H9 (cell line): ENCODE results near the gene PTPRJ. TPM values are rescaled to one million over a fixed set of nuclear protein-coding genes. Genes with fewer than 3 reads are reported as not detected.

ENCODE experiments used
- DNase-seq: peaks from one replicate; pipeline ENCODE4 v3.0.0-alpha.2; 2017
- H2AFZ ChIP-seq: one replicate; pipeline ENCODE4 v1.6.1; 2013; ENCODE audit warnings: mild to moderate bottlenecking, low read length, control low read depth, moderate library complexity
- H2AK5ac ChIP-seq: 2 replicates; pipeline ENCODE4 v1.6.1; 2013; ENCODE audit warnings: low read length, control low read depth, mixed read lengths; ENCODE audit not compliant: insufficient read length
- H2BK120ac ChIP-seq: one replicate; pipeline ENCODE4 v1.6.1; 2013; ENCODE audit warnings: low read depth, mild to moderate bottlenecking, low read length, control low read depth, inconsistent platforms; ENCODE audit not compliant: poor library complexity, severe bottlenecking
- H2BK12ac ChIP-seq: 2 replicates; pipeline ENCODE4 v1.6.1; 2013; ENCODE audit warnings: low read length, control low read depth, mixed read lengths, low read depth; ENCODE audit not compliant: insufficient read length
- H2BK15ac ChIP-seq: 2 replicates; pipeline ENCODE4 v1.6.1; 2013; ENCODE audit warnings: low read depth, low read length, control low read depth
- H2BK20ac ChIP-seq: one replicate; pipeline ENCODE4 v1.6.1; 2013; ENCODE audit warnings: low read depth, mild to moderate bottlenecking, low read length, control low read depth, inconsistent platforms; ENCODE audit not compliant: poor library complexity, severe bottlenecking
- H2BK5ac ChIP-seq: 2 replicates; pipeline ENCODE4 v1.6.1; 2013; ENCODE audit warnings: low read length, control low read depth, mixed read lengths; ENCODE audit not compliant: insufficient read length
- H3K14ac ChIP-seq: 2 replicates; pipeline ENCODE4 v1.6.1; 2013; ENCODE audit warnings: low read length, control low read depth; ENCODE audit not compliant: insufficient read depth
- H3K18ac ChIP-seq: 2 replicates; pipeline ENCODE4 v1.6.1; 2013; ENCODE audit warnings: low read depth, mild to moderate bottlenecking, mixed read lengths, low read length, control low read depth; ENCODE audit not compliant: insufficient read length
- H3K23ac ChIP-seq: 2 replicates; pipeline ENCODE4 v1.6.1; 2013; ENCODE audit warnings: low read length, control low read depth, mixed read lengths, low read depth; ENCODE audit not compliant: insufficient read length
- H3K23me2 ChIP-seq: 2 replicates; pipeline ENCODE4 v1.6.1; 2013; ENCODE audit warnings: low read depth, mild to moderate bottlenecking, mixed read lengths, low read length, control low read depth; ENCODE audit not compliant: insufficient read length, poor library complexity, severe bottlenecking
- H3K27ac ChIP-seq: 2 replicates; pipeline ENCODE4 v1.5.1; 2013; ENCODE audit warnings: low read length, control low read depth, mixed read lengths, low read depth; ENCODE audit not compliant: insufficient read length
- H3K27me3 ChIP-seq: 2 replicates; pipeline ENCODE4 v1.6.1; 2013; ENCODE audit warnings: low read length, control low read depth, inconsistent platforms; ENCODE audit not compliant: insufficient read depth
- H3K4ac ChIP-seq: 2 replicates; pipeline ENCODE4 v1.6.1; 2013; ENCODE audit warnings: low read depth, mild to moderate bottlenecking, control low read depth, inconsistent platforms, low read length, moderate library complexity
- H3K4me1 ChIP-seq: 2 replicates; pipeline ENCODE4 v1.6.1; 2013; ENCODE audit warnings: low read length, control low read depth, inconsistent platforms; ENCODE audit not compliant: insufficient read depth
- H3K4me2 ChIP-seq: 2 replicates; pipeline ENCODE4 v1.6.1; 2013; ENCODE audit warnings: low read length, control low read depth, mixed read lengths; ENCODE audit not compliant: insufficient read length, insufficient read depth
- H3K56ac ChIP-seq: 2 replicates; pipeline ENCODE4 v1.6.1; 2013; ENCODE audit warnings: low read depth, mild to moderate bottlenecking, mixed read lengths, low read length, control low read depth; ENCODE audit not compliant: insufficient read length
- H3K79me1 ChIP-seq: 2 replicates; pipeline ENCODE4 v1.6.1; 2013; ENCODE audit warnings: low read depth, mild to moderate bottlenecking, moderate library complexity, low read length, control low read depth, inconsistent platforms; ENCODE audit not compliant: insufficient read depth, poor library complexity, severe bottlenecking
- H3K79me2 ChIP-seq: 2 replicates; pipeline ENCODE4 v1.6.1; 2013; ENCODE audit warnings: low read length, control low read depth, inconsistent platforms; ENCODE audit not compliant: insufficient read depth
- H3K9ac ChIP-seq: 2 replicates; pipeline ENCODE4 v1.6.1; 2013; ENCODE audit warnings: low read length, control low read depth, mixed read lengths; ENCODE audit not compliant: insufficient read length; ENCODE audit errors: extremely low read depth
- H3K9me3 ChIP-seq: one replicate; pipeline ENCODE4 v1.6.1; 2013; ENCODE audit warnings: low read depth, low read length, inconsistent platforms; ENCODE audit not compliant: control insufficient read depth
- H3T11ph ChIP-seq: one replicate; pipeline ENCODE4 v1.6.1; 2013; ENCODE audit warnings: mild to moderate bottlenecking, low read length, control low read depth, inconsistent platforms
- H4K20me1 ChIP-seq: one replicate; pipeline ENCODE4 v1.6.1; 2013; ENCODE audit not compliant: control insufficient read depth, insufficient read length, insufficient read depth
- H4K5ac ChIP-seq: 2 replicates; pipeline ENCODE4 v1.6.1; 2013; ENCODE audit warnings: low read depth, mild to moderate bottlenecking, mixed read lengths, low read length, control low read depth; ENCODE audit not compliant: insufficient read length
- H4K8ac ChIP-seq: replicated peaks from 2 replicates; pipeline ENCODE4 v1.6.1; 2013; ENCODE audit warnings: low read length, control low read depth, mixed read lengths, low read depth; ENCODE audit not compliant: insufficient read length
- H4K91ac ChIP-seq: 2 replicates; pipeline ENCODE4 v1.6.1; 2013; ENCODE audit warnings: low read depth, mild to moderate bottlenecking, moderate library complexity, mixed read lengths, low read length, control low read depth; ENCODE audit not compliant: insufficient read length
- H3K27ac Mint-ChIP-seq, 3 experiments: 2 replicates in 2 of 3; 3 replicates in 1 of 3; pipeline ENCODE4 v1.8.0; 2020 to 2021; ENCODE audit warnings: mixed read lengths in 3 of 3, mild to moderate bottlenecking in 1 of 3, moderate library complexity in 1 of 3
- H3K27me3 Mint-ChIP-seq: 2 replicates; pipeline ENCODE4 v1.8.0; 2021; ENCODE audit warnings: low read depth, mild to moderate bottlenecking, moderate library complexity, mixed read lengths
- H3K36me3 Mint-ChIP-seq, 3 experiments: 2 replicates in 2 of 3; 3 replicates in 1 of 3; pipeline ENCODE4 v1.8.0; 2020 to 2021; ENCODE audit warnings: low read depth in 3 of 3, mixed read lengths in 3 of 3; ENCODE audit not compliant: insufficient read depth in 1 of 3
- H3K4me1 Mint-ChIP-seq, 2 experiments: 2 replicates each; pipeline ENCODE4 v1.8.0; 2020; ENCODE audit warnings: mixed read lengths in 2 of 2
- H3K4me3 Mint-ChIP-seq, 2 experiments: 2 replicates in 1 of 2; 3 replicates in 1 of 2; pipeline ENCODE4 v1.8.0; 2020 to 2021; ENCODE audit warnings: mild to moderate bottlenecking in 2 of 2, mixed read lengths in 2 of 2, moderate library complexity in 1 of 2
- H3K9me3 Mint-ChIP-seq, 2 experiments: 2 replicates in 1 of 2; 3 replicates in 1 of 2; pipeline ENCODE4 v1.8.0; 2020; ENCODE audit warnings: mild to moderate bottlenecking in 2 of 2, mixed read lengths in 2 of 2, moderate library complexity in 1 of 2
- CTCF ChIP-seq: fragments of 200-600 bp; sonication (generic); conservative IDR thresholded peaks from 3 replicates; pipeline ENCODE4 v1.8.0; 2021; ENCODE audit warnings: antibody characterized with exemption, mild to moderate bottlenecking
- WGBS: extraction: QIAGEN DNeasy Blood & Tissue Kit; methylation state at CpG from one replicate; pipeline ENCODE4 v1.1.7; 2013; ENCODE audit warnings: missing lambda C conversion rate, low lambda C conversion rate, mixed read lengths; ENCODE audit not compliant: insufficient read length; ENCODE audit errors: extremely low coverage; 5-methylcytosine and 5-hydroxymethylcytosine counted together
- total RNA-seq: library from RNA; stranded (reverse); gene quantifications from 2 replicates; pipeline ENCODE4 v1.2.1, GENCODE V29; 2021

PTPRJ gene
- total RNA-seq, 1 experiment from 2014 or later, result 10.6 TPM

- no peak overlapping the region for H3T11ph ChIP-seq
- no peak overlapping the region for H4K5ac ChIP-seq
- no peaks in the 10 kb centered on the region for H3K9me3 ChIP-seq
- H3K79me2 ChIP-seq, result no peaks in the 10 kb centered on the region
- Mint-ChIP-seq H3K4me1 (peaks cover 7 to 9% of the 10 kb centered on the region in 2 experiments), H3K9me3 (no peaks in the 10 kb centered on the region), H3K27ac (no peak overlapping the region; a peak in 1 of 7 replicates), H3K36me3 (peaks cover 9 to 15% (median 14%) of the 10 kb centered on the region in 3 experiments), H3K27me3 (no peaks in the 10 kb centered on the region), H3K4me3 (no peak overlapping the region)
- H3K4ac ChIP-seq, result no peak overlapping the region
- H2BK15ac ChIP-seq, result no peak overlapping the region
- H2AFZ ChIP-seq, result no peak overlapping the region
- H3K9ac ChIP-seq, result no peak overlapping the region
- H2BK12ac ChIP-seq, result no peak overlapping the region
- H2BK120ac ChIP-seq, result no peak overlapping the region
- DNase-seq, result no peak
- H3K56ac ChIP-seq, result no peak overlapping the region
- no peak overlapping the region for H3K4me2 ChIP-seq
- H3K14ac ChIP-seq, result no peak overlapping the region
- H2BK5ac ChIP-seq, result no peak overlapping the region
- no peak overlapping the region for H4K8ac ChIP-seq
- H3K4me1 ChIP-seq, result no peaks in the 10 kb centered on the region
- no peaks in the 10 kb centered on the region for H3K27me3 ChIP-seq
- H4K91ac ChIP-seq, result no peak overlapping the region
- H3K79me1 ChIP-seq, result no peaks in the 10 kb centered on the region
- no peak overlapping the region for H2BK20ac ChIP-seq
- H3K18ac ChIP-seq, result no peak overlapping the region
- no peak overlapping the region for H3K27ac ChIP-seq
- H3K23me2 ChIP-seq, result no peaks in the 10 kb centered on the region
- TF ChIP-seq CTCF, result no peak
- H2AK5ac ChIP-seq, result no peak overlapping the region
- no CpG with 5 or more reads among the region's 11 CpGs for WGBS
- no peak overlapping the region for H3K23ac ChIP-seq
- no peaks in the 10 kb centered on the region for H4K20me1 ChIP-seq
Observed at GRCh38 chr11:48124880-48125279, 144.5 kb downstream of the PTPRJ start.
